Stimulated activated CD4-positive, alpha-beta T cell treated with anti-CD3 and anti-CD28 coated beads, Interleukin-15, amount 100 ng/mL, for 24 hours (primary cell): ENCODE results near the gene KMT2E.
"Not testable (repeated sequence)": the region's sequence is repeated elsewhere in the genome, so short reads cannot be mapped to it uniquely, and the experiment has no call there.

Experiments used
- DNase-seq: peaks from one replicate; pipeline ENCODE4 v3.0.0-alpha.2; 2020

The KMT2E gene

DNA sequence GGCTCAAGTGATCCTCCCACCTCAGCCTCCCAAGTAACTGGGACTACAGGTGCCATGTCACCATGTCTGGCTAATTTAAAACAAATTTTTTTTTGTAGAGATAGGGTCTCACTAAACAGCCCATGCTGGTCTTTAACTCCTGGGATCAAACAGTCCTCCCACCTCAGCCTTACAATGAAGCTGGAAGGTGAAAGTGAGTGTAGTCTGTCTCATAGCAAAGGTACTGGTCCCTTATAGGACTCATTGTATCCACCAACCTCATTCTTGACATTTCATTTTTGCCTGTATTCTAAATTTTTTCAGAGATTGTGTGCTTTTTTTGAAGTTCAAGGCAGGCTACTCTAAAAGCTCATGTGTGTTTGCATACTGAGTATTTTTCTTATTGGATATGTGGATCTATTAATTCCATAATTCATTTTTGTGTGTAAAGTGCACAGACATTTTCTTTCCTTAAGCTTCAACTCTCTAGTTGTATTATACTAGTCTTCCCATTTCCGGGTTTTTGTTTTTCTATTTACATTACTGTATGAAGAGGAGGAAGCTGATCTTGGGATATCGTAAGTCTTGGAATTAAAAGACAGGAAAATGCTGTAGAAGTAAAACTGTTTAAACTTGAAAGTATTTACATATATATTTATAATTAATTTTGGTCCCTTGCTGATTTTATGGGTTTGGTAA lies 13.3 kb downstream of the KMT2E start:
- DNase-seq = no peak

DNA sequence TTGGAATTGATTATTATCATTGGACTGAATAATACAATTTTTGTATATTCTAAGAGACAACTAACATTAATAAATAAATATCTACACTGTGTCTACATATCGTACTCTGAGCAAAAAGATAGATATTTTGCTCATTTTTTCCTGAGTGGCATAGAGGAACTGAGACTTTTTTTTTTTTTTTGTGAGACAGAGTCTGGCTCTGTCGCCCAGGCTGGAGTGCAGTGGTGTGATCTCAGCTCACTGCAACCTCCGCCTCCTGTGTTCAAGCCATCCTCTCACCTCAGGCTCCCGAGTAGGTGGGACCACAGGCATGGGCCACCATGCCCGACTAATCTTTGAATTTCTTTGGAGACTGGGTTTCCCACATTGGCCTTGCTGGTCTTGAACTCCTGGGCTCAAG lies 14.0 kb downstream of the KMT2E start:
- no peak for DNase-seq

DNA sequence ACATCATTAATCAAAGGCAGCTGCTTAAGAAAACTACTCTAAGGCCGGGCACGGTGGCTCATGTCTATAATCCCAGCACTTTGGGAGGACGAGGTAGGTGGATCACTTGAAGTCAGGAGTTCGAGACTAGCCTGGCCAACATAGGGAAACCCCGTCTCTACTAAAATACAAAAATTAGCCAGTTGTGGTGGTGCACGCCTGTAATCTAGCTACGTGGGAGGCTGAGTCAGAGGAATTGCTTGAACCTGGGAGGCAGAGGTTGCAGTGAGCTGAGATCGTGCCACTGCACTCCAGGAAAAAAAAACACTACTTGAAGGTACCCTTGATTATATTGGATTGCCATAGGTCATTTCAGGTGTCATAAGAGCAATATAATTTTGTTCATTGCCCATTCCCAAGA lies 14.9 kb downstream of the KMT2E start:
- DNase-seq = not testable (repeated sequence)

DNA sequence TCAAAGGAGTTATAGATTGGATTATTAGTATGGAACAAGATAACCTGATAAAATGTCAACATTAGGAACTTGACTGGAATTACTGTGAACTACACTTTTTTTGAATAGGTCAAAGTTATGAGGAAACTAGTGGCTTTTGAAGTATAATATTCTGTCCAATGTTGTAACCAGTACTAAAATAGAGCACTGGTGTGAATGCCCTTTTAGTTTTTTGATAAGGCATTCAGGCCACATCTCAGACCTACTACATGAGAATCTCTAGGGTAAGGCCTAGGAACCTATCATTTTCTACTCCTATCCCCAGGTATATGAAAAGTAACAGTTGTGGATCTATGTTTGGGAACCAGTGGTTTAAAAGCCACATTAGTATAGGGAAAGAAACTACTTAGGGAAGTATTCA lies 16.4 kb downstream of the KMT2E start:
- DNase-seq = no peak

DNA sequence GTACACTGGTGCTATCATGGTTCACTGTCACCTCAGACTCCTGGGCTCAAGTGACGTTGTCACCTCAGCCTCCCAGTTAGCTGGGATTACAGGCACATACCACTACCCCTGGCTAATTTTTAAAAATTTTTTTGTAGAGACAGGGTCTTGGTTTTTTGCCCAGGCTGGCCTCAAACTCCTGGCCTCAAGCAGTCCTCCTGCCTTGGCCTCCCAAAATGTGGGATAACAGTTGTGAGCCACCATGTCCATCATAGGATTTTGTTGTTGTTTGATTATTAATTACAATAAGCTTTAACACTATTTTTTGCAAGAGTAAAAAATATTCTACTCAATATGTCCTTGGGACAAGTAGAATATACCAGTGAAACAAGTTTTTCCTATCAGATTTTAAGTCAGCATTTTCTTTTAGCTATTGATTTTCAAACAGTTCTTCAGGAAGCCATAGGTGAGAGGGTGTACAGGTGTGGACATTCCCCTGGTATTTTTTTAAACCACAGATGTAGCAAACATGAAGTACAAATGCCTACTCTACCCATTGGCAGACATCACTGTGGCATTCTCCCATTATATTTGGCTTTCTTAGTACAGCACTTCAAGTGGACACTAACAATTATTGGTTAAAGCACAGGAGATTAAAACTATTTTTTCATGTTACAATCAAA lies 18.7 kb downstream of the KMT2E start:
- DNase-seq = no peak

DNA sequence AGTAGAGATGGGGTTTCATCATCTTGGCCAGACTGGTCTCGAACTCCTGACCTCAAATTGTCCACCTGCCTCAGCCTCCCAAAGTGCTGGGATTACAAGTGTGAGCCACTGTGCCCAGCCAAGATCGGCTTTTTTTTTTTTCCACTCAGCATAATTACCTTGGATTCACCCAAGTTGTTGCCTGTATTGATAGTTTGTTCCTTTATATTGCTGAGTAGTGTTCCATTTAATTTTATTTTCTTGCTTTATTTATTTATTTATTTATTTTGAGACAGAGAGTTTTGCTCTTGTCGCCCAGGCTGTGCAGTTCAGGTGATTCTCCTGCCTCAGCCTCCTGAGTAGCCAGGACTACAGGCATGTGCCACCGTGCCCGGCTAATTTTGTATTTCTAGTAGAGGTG lies 21.3 kb downstream of the KMT2E start:
- no peak for DNase-seq

DNA sequence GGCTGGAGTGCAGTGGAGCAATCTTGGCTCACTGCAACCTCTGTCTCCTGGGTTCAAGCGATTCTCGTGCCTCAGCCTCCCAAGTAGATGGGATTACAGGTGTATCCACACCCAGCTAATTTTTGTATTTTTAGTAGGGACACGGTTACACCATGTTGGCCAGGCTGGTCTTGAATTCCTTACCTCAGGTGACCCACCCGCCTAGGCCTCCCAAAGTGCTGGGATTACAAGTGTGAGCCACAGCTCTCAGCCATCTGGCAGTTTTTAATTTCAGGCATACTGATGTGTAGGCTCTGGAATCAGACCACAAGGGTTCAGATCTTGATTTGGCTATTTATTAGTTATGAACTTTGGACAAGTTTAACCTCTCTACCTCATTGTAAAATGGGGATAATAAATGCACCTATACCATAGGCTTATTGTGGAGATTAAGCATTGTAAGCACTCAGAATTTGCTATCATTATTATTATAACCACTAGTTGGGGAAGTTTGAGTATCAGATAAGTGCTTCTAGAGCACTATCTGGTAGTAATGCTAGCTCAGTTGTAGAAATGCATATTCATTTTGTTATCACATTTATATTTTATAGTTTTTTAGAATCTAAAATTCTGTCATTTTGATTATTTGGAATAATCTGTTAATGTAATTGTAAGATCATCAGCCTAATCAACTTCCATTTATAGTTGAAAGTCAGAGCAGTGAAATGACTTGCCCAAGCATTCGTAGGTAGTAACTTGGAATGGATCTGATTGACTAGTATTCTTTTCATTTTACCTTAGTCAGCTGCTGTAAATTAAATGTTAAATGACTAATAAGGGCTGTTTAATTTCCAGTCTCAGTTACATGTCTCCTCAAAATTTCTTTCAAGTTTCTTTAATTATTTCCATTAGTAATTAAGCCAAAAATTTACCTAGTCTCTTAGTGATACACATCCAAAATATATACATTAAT lies 22.5 kb downstream of the KMT2E start:
- DNase-seq = no peak

DNA sequence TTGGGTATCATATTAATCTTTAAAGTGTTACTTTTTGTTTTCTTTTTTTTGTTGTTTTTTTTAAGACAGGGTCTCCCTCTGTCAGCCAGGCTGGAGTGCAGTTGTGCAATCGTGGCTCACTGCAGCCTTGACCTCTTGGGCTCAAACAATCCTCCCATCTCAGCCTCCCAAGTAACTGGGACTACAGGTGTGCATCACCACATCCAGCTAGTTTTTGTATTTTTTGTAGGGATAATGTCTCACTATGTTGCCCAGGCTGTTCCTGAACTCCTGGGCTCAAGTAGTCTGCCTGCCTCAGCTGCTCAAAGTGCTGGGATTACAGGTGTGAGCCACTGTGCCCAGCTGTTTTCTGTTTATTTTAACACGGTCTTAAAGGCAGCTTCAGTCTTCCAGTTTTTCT lies 23.3 kb downstream of the KMT2E start:
- no peak for DNase-seq

DNA sequence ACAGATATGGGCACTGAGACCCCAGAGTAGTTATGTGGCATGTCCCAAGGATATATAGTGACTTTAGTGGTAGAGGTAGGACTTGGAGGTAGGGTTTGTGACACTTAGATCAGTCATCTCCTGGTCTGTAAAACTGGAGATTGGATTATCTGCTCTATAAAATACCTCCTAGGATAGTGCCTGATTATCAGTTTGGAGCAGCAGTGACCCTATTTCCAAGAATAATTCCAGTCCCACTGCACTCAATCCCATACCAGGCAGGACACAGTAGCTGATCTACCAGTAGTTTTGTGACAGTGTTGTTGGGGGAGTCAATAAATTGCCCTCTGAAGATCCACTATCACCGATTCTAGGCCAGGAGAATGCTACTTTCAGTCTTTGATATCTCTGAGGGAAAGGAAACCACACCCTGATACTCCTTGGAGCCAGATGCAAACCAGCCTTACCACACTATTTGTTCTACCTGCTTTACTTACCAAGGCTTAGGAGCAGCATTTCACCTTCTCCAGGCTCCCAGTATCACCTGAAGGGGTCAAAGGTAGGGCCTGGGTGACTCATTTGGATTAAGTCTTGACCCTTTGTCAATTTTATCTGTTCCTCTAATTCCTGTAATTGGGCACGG lies 30.6 kb downstream of the KMT2E start:
- no peak for DNase-seq

DNA sequence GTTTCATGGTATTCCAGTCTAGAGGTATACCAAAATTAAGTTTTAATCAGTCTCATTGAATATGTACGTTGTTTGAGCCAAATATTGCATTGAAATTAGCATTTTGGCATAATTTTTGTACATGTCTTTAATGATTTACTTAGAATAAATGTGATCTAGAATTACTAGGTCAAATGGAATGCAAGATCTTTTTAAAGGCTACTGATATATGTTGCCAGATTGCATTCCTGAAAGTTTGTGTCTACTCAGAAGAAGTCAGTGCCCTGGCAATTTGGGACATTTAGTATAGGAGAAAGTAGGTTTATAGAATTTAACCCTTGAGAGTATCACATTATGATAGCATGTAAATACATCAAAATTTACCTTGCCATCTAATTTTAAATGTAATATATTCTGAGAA lies 32.4 kb downstream of the KMT2E start:
- DNase-seq = no peak

DNA sequence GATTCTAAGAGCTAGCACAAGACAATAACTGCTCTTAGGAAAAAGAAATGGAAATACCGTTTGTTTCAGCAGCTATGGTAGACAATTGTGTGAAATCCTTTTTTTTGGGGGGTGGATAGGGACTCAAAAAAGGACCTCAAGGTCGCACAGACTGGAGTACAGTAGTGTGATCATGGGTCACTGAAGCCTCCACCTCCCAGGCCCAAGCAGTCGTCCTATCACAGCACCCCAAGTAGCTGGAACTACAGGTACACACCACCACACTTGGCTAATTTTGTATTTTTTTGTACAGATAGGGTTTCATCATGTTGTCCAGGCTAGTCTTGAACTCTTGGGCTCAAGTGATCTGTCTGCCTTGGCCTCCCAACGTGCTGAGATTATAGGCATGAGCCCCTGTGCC lies 33.9 kb downstream of the KMT2E start:
- no peak for DNase-seq

DNA sequence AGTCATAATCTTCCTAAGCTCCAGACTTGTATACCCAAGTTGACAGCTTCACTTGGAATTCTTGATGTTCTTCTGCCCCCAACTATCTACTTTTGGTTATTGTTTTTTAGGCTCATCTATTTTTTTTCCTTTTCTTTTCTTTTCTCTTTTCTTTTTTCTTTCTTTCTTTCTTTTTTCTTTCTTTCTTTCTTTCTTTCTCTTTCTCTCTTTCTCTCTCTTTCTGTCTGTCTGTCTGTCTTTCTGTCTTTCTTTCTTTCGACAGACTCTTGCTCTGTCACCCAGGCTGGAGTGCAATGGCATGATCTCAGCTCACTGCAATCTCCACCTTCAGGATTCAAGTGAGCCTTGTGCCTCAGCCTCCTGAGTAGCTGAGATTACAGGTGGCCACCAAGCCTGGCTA lies 36.5 kb downstream of the KMT2E start:
- DNase-seq = no peak

DNA sequence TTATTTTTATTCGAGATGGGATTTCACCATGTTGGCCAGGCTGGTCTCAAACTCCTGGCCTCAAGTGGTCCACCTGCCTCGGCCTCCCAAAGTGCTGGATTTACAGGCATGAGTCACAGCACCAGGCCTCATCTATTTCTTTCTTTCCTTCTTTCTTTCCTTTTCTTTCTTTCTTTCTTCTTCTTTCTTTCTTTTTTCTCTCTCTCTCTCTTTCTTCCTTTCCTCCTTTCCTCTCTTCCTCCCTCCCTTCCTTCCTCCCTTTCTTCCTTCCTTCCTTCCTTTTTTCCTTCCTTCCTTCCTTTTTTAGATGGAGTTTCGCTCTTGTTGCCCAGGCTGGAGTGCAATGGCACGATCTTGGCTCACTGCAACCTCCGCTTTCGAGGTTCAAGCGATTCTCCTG lies 36.9 kb downstream of the KMT2E start:
- DNase-seq = not testable (repeated sequence)

DNA sequence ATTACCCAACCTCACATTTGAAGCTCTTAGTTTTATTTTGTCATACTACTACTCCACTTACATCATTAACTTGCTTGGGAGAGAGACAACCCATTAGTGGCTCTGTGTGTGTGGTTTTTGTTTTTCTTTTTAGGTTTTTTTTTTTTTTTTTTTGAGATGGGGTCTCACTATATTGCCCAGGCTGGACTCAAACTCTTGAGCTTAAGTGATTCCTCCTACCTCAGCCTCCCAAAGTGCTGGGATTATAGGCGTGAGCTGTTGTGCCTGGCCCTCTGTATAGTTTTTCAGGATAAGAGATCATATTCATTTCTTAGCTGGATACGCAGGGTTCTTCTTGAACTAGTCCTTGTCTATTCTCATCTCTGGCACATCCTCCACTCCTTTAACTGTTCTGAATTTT lies 41.1 kb downstream of the KMT2E start:
- DNase-seq = no peak

DNA sequence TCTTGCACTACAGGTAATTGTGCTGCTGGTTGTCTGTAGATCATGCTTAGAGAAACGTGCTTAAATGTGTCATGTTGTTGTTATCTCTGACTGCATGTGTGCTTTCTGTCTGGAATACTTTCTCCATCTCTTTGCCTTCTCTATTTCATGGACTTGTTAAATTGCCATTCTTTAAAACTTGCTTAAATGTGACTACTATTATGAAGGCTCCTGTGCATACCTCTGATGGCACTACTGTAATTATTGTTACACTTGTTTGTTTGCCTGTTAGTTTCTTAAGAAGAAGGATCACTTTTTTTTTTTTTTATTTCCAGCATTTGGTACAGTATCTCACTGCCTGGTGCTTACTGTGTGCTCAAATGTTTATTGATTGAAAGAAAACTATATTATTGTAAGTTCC lies 41.6 kb downstream of the KMT2E start:
- DNase-seq = no peak

DNA sequence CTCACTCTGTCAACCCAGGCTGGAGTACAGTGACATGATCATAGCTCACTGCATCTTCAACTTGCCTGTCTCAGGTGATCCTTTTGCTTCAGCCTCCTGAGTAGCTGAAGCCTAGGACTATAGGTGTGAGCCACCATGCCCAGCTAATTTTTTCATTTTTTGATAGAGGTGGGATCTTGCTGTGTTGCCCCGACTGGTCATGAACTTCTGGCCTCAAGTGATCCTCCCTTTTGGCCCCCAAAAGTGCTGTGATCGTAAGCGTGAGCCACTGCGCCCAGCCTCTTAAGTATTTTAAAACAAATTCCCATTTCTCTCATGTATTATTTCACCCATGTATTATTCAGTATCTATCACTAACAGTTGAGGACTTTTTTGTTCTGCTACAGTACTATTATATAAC lies 43.5 kb downstream of the KMT2E start:
- DNase-seq = no peak

DNA sequence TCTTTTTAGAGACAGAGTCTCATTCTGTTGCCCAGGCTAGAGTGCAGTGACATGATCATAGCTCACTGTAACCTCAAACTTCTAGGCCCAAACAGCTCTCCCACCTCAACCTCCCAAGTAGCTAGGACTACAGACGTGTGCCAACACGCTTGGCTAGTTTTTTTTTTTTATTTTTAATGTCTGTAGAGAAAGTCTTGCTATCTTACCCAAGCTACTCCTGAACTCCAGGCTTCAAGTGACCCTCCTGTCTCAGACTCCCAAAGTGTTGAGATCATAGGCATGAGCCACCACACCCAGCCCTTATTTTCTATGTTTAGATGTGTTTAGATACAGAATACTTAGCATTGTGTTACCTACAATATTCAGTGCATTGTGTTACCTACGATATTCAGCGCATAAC lies 46.4 kb downstream of the KMT2E start:
- no peak for DNase-seq

DNA sequence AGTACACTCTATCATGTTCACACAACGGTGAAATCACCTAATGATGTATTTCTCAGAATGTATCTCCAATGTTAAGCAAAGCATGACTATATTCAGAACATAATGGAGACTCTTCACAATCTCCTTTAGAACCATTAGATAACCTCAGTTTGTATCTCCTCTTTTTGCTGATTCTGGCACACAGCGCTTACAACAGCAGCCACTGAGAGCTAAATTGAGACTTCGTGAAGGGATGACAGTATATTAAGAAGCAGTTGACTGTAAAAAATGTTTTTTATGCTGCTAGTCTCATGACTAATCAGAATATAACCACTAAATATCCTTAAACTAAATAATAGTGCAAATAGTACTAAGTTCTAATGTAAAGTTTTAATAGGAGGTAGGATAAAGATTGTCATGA lies 46.9 kb downstream of the KMT2E start:
- no peak for DNase-seq

DNA sequence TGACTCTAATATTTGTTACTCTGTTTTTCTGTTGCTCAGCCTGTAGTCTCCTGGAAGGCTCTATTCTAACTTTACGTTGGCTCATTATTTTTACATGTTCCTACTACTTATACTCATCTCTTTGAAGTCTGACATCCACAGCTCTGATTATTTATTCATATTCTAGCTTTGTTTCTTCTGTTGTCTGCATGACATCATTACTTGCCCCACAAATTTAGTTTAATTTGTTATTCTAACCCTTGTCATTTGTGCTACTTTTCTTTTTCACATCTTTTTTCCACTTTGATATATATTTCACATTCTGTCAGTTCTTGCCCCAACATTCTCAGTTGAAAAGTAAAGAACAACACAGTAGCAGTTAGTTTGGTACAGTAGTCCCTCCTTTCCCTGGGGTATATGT lies 51.1 kb downstream of the KMT2E start:
- DNase-seq = no peak

DNA sequence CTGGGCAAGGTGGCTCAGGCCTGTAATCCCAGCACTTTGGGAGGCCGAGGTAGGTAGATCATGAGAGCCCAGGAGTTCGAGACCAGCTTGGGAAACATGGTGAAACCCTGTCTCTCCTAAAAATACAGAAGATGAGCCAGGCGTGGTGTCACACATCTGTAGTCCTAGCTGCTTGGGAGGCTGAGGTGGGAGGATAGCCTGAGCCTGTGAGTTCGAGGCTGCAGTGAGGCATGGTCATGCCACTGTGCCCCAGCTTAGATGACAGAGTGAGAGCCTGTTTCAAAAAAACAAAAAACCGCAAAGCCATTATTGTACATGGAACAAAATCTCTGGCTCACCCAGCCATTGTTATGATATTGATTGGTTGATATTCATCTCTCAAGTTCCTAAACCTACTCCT lies 53.7 kb downstream of the KMT2E start:
- DNase-seq = no peak

DNA sequence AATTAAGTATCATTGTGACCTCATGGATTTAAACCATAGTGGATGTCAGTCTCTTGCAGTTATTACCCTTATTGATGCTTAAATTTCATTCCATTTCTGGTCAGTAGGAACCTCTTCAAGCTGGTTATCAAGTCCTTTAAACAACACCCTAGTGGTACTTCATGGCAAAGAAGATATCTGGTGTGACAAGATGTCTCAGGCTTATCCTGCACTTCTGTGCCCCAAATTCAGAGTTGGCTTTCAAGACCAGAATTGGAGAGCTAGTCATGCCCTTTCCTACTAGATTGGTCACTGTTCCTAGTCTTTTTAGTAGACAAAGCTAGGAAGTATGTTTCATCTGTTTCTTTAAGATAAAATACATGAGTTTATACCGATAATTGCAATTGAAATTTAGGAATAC lies 54.9 kb downstream of the KMT2E start:
- no peak for DNase-seq

DNA sequence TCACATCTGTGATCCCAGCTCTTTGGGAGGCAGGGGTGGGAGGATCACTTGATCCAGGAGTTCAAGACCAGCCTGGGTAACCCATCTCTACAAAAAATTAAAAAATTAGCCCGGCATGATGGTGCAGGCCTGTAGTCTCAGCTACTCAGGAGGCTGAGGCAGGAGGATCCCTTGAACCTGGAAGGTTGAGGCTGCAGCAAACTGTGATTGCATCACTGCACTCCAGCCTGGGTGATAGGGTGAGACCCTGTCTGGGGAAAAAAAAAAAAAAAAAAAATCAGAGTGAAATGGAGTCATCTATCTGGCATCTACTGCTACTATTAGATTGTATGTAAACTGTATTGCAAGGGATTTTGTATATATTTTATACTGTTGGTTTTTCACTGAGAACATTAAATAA lies 59.1 kb downstream of the KMT2E start:
- no peak for DNase-seq

DNA sequence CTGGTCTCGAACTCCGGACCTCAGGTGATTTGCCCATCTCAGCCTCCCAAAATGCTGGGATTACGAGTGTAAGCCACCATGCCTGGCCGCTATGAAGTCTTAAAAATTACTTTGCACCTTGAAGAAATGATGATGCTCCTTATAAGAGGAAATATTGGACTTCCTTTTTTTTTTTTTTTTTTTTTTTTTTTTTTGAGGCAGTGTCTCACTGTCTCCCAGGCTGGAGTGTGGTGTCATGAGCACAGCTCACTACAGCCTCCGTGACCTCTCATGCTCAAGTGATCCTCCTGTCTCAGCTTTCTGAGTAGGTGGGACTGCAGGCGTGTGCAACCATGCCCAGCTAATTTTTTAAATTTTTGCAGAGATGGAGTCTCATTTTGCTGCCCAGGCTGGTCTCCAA lies 65.3 kb downstream of the KMT2E start:
- no peak for DNase-seq

DNA sequence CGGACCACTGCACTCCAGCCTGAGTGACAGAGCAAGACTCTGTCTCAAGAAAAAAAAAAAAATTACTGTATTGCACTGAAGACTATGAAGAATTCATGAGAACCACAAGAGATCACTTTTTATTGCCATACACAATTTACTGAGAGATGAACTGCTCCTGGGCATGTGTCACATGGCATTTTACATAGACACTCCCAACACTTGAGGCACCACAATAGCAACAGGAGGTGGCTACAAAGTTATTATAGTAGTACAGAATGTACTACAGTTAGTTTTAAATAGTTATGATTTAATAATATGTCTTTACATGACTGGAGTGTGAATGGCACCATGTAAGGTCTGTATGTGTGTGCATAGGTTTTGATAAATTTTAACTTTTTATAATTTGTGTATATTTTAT lies 70.6 kb downstream of the KMT2E start:
- DNase-seq = no peak
